ENCODE results near the gene TMEM200A.

TMEM200A gene

DNA sequence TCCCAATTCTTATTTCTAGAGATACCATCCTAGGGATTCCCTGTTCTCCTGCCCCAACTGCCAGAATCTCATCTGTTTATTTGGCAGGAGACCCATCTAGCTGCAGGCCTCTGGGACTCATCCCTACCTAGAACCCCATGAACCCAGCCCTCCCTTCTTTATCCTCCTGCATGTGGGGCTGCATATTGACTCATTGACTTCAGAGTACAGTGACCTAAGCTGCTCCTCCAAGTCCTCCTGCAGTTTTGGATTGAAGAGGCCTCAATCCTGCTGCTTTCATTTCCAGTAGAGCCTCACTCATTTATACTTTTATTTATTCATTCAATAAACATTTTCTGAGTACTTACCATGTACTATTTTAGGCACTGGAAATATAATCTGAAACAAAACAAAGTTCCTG lies 11.6 kb downstream of the TMEM200A start:
- in situ Hi-C loops (cut with HindIII; ENCODE audit: low sequenced_read_pairs): no loop called here

DNA sequence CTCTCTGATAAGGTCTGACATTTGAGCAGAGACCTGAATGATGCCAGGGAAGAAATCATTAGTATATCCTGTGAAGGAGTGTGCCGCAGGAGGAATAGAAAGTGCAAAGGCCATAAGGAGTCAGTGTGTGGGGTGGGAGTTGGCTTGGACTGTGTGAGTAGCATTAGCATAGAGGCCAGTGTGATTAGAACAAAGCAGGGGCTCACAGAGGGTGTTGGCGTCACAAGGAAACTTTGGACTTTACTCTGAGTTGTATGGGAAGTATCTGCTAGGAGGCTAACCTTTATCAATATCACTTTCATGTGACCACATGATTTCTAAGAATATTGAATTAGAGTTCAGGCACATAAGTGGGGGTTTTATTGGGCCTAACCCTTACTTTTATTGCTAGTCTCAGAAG lies 12.1 kb downstream of the TMEM200A start:
- in situ Hi-C loops (cut with HindIII; ENCODE audit: low sequenced_read_pairs): no loop called here

DNA sequence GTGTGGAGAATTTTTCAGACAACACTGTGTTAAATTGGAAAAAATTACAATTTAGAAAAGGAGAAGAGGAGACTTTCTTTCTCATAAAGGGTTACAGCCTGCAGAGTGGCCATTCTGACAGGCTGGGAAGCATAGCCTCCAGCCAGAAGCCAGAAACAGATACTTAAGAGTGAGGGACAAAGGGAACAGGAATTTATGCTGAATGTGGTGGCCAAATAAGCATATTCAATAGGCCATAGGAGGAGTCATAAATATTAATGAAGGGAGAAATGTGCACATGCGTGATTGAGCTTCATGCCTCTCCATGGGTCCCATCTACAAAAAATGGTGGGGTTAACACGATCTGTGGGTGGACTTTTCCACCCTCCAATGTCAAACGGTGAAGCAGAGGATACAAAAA lies 13.4 kb downstream of the TMEM200A start:
- in situ Hi-C loops (cut with HindIII; ENCODE audit: low sequenced_read_pairs): no loop called here

DNA sequence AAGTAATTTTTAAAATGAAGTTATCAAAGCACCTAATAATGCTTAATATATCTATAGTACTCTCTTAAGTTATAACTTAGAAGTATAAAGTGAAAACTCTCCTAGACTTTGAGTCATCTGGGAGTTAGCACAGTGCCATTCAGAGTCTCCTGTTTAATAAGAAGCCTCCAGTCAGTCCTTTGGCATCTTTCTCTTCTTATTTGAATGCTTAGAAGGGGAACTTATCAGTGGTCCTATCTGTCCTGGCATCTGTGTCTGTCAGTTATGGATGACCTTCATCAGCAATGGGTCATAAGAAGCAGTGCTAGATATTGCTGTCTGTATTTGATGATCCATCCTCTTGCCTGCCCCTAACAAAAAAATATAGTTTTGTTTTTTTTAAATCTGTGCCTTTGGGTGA lies 15.2 kb downstream of the TMEM200A start:
- in situ Hi-C loops (cut with HindIII; ENCODE audit: low sequenced_read_pairs): no loop called here

DNA sequence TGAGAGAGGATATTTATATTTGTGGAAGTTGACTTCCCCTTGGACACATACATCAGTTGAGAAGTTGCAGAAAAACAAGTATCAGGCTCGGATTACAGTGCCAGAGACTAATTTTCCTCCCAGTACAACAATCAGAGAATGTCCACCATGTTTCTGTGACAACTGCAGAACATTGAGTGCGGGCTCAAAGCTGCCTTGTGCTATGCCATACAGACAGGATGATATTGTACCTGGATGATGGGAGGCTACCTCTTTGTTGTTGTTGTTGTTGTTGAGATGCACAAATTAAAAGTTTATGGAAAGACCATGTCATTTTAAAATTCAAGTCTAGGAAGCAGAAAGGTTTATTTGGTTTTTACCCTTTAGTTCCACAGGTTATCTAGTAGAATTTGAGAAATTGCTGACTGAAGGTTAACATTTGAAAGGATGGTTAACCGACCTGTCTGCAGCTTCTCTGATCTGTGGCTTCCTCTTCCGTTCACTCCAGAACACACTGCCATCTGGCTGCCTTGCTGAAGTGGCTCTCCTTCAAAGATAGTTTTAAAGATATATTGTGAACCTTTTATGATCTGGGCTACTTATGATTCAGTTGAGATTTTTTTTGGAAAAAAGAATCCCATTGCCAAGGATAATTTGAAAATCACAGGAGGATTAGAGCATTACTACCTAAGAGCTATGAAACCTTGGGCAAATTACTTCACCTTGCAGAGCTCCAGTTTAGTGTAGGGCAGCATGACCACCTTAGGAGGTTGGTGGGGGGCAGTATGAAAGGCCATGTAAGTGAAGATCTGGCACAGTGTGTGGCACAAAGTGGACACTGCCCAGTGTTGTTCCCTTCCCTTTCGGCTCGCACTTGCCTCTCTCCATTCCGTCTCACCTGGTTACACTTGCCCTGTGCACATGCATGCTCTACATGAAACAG lies 15.9 kb downstream of the TMEM200A start:
- in situ Hi-C loops (cut with HindIII; ENCODE audit: low sequenced_read_pairs): no loop called here

DNA sequence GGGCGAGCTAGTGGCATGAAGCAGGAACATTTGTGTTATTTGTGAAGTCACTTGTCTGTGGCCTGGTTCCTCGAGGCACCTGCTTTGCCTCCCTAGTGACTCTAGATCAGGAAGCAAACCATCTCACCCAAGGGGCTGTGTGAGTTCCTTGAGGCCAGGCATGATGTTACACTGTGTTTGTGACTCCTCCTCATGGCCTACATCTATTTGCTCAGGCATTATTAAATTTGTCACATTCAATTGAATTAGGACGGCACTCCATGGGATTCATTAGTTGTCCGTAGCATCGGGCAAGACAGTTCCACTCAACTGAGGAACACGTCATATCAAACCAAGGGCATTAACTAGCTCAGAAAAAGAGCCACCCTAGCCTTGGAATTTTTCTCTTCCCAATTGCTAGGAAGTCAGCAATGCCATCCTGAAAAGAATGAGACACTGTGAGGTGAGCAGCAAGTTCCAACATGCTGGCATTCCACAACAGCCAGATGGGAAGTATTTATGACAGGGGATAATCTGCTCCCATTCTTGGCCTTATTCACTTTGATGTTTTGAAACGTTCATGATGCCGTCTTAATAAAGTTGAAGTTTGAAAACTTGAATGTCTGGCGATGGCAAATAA lies 17.2 kb downstream of the TMEM200A start:
- in situ Hi-C loops (cut with HindIII; ENCODE audit: low sequenced_read_pairs): no loop called here

DNA sequence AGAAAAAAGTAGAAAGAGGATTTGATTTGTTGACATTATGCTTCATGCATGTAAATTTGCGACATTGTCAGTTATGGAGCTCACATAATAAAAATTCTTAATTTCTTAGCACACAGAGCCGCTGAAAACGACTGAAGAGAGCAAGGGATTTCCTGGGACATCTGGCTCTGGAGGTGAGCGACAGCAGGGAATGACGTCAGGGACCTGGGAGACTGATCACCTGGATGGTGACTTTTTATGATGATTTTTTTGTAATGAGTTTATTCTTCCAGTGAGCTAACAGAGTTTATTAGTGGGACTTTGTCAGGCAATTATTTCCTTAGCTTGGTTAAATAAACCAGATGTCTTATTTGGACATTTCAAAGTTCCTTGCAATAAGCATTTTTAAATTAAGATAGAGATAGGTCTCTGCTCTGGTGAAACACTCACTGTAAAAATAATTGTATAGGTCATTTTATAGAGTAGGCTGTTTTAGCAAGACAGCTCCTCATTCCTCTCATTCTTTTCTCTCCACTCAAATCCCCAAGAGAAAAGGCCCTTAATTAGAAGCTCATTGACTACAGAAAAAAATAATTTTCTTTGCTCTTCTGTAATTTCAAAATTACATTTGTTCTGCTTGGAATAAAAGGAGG lies 19.4 kb downstream of the TMEM200A start:
- in situ Hi-C loops (cut with HindIII; ENCODE audit: low sequenced_read_pairs): no loop called here

DNA sequence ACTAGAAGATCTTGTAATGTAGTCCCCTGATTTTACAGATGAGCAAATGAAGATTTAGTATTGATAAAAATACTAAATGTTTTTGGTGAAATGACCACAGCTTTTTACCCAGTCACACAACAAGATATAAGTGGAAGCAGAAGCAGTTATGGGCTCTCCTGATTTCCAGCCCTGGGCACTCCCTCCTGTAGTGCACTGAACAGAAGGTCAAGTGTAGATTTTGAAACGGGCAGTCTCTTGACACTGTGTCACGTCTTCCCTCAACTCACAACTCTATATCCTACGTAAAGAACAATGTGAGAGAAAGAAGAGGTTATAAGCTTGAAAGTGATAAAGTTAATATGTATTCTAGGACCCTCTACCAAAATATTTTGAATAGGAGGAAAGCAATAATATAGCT lies 23.3 kb downstream of the TMEM200A start:
- in situ Hi-C loops (cut with HindIII; ENCODE audit: low sequenced_read_pairs): no loop called here

DNA sequence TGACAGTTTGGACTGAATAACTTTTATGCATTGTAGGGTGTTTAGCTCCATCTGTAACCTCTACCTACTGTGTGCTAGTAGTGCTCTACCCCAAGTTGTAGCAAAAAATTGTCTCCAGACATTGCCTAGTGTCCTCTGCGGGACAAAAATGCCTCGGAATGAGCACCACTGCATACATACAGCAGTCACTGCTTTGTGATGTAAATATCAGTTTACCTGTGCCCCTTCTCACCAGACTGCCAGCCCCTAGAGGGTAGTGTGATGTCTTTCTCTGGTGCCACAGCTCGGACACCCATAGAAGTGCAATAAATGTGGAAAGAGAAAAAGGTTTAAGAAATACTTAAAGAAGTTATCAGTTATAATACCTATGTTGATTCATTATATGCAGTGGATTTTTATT lies 25.1 kb downstream of the TMEM200A start:
- in situ Hi-C loops (cut with HindIII; ENCODE audit: low sequenced_read_pairs): no loop called here

DNA sequence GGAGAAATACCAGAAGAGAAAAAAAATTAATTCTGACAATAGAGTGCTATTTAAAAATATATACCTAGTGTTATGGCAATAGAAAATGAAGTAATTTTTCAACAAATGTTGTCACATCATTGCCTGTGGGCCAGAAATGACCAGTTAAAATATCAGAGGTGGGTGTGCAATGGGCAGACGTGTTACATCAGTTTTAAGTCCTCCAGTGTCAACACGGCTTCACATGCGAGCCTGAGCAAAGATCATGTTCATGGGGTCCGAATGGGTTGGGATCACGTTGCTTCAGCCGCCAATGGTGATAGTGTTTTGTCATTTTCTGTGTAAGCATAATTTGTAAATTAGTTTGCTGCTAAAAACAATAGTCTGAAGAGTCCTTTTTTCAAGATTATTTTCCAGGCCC lies 27.5 kb downstream of the TMEM200A start:
- in situ Hi-C loops (cut with HindIII; ENCODE audit: low sequenced_read_pairs): no loop called here

DNA sequence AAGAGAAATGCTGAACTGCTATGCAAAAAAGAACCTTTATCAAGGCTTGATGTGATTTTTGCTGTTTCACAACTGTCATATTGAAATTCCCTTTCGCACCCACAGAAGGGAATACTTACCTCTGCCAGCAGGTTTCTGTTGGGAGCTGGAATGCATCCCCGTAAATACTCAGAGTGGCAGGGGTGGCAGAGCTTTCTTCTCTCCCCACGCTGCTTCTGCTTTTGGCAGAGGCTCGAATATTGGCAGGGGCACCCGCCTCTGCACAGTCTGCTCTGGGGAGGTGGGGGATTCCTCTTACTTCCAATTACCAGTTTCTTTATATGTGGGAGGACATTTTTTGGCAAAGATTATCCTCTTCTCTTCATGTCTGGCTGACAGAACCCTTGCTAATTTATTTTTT lies 28.4 kb downstream of the TMEM200A start:
- in situ Hi-C loops (cut with HindIII; ENCODE audit: low sequenced_read_pairs): no loop called here

DNA sequence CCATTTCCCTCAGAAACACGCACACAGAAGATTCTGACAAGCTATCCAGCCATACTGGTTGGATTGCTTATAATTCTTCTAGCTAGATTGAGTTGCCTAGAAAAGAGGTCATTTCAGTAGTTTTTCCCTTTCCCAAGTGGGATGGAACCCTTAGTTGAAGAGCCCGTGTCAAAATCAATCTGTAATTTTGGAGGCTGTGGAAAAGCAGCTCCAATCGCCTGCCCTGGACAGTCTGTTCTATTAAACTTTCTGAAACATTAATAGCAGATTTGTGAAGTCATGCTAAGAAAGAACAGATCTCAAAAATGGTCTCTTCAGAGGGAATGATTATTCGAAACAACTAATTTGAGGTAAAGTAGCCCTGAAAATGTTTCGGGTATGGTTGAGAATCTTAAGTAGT lies 29.3 kb downstream of the TMEM200A start:
- in situ Hi-C loops (cut with HindIII; ENCODE audit: low sequenced_read_pairs): no loop called here

DNA sequence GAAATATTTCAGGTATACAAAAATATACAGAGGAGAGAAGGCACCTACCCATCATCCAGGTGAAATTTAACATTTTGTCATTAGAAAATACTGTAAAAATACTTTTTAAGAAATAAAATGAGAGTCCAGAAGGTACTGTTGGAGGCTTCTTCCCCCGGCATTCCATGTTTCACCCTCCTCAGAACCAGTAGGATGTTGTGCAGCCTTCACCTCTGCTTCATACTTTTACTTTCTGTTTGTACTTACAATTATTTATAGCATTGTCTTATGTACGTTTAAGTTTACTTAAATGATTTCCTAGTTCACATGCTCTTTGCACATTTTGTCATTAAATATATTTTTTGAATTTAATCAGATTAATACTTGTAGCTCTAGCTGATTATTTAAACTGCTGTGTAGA lies 30.9 kb downstream of the TMEM200A start:
- in situ Hi-C loops (cut with HindIII; ENCODE audit: low sequenced_read_pairs): no loop called here

DNA sequence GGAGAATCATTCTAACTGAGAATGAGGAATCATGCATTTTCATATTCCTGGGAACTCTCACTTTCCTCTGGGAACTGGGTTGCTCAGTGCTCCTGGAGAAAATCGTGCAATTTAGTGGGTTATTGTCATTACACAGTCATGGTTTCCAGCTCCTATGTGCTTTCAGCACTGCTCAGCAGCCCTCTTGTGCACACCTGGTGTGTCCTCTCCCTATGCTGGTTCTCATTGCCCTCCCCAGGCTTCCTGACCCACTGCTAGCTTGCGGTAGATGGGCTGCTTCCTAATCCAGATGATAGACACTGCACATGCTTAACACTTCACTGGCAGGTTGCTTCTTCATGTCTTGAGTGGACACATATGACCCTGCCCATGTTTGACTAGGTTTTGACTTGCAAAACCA lies 39.7 kb downstream of the TMEM200A start:
- in situ Hi-C loops (cut with HindIII; ENCODE audit: low sequenced_read_pairs): no loop called here

DNA sequence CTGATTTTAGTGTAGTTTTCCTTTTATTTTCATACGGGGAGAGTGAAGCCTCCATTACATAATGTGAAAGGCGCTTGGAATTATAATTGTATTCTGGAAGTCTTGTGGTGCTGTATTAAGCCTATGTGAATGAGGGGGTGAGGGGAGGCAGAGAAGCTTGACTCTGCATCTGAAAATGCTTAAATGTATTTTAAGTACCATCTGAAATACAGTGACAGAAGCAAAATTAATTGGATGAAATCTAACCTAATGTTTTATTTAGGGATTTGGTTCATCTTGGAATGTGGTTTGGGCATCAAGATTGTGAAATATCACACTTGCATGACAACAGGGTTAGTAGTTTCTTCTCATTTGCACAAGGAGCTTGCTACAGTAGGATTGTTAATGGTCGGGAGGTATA lies 41.2 kb downstream of the TMEM200A start:
- in situ Hi-C loops (cut with HindIII; ENCODE audit: low sequenced_read_pairs): no loop called here

DNA sequence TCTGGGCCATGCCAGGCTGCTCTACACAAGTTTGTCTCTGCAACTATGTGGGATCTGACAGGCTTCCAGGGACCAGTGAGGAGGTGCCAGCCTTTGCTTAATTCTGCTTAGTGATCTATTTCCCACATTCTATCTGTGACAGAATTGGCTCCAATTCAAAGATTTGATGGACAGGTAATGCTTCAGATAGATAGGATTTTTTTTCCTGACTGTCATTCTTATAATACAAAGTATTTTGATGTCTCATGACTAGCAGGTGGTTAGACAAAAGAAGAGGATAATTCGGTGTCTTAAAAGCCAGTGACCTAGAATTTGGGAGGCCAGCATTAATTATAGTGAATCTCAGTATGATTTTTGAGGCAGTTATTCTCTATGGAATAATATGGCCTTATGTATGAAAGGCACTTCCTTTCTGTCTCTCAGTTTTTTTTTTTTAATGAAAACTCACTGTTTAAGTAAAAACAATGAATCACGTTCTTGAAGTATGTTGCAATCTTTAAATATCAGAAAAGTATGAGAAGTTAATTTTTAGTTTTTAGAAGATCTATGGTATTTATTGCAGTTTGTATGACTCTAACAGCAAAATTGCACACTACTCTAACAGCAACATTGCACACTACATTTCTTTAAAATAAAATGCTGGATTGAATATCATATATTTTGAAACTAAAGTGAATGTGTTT lies 43.7 kb downstream of the TMEM200A start:
- in situ Hi-C loops (cut with HindIII; ENCODE audit: low sequenced_read_pairs): no loop called here

DNA sequence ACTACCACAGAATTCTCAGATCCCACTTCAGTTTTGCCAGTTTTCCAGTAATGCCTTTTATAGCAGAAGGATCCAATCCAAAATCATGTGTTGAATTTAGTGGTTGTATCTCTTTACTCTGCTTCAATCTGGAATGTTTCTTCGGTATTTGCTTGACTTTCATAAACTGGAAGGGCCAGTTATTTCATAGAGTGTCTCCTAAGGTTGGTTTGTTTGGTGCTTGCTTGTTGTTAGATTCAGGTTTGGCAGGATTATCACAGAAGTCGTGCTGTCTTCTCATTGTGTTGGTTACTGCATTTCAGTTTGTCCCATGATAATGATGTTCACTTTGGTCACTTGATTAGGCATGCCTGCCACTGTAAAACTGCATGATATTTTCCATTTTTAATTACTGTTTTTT lies 45.7 kb downstream of the TMEM200A start:
- in situ Hi-C loops (cut with HindIII; ENCODE audit: low sequenced_read_pairs): no loop called here

DNA sequence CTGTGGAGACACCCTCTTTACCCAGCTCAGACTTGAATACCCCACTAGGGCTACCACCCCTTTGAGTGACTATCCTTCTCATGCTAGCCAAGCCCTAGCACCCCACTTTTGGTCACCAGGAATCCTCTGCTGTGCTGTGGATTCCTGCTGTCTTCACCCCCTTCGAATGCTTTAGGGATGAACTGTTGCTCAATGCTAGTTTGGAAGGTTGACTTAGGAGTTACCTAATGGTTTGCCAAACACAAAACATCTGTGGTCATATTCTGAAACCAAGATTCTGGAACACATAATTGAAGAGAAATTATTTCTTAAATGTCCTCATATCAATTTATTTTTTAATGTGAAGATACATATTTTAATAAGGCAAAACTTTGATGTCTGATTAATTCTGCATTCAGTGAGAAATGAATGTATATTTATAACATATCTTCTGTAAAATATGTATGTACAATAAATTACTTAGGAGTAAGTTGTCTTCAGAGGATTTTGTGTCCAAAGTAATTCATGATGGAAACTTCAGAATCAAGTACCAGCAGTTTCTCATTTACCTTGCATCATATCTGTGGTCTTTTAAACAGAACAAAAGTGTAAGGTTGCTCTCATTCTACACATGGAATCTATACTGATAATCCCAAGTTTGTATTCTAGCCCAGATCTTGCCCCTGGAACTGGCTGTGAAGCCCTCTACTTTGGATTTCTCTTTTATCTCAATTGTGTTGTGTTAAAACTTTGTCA lies 46.9 kb downstream of the TMEM200A start:
- in situ Hi-C loops (cut with HindIII; ENCODE audit: low sequenced_read_pairs): no loop called here

DNA sequence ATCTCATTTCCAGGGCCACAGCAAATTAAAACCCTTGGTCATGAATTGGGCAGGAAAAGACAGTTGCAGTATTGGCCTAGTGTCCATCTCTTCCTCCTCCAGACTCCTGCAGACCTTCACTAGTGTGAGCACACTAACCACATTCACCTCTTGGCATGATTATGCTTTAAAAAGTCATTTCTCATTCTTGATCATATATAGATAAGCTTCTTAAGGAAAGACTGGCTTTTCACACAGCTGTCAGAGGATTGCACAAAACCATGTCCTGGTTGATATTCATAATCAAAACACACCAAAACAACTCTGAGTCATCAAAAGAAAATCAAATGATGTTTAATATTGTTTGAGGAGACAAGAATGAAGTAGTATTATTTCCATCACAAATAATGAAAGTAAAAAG lies 52.1 kb downstream of the TMEM200A start:
- in situ Hi-C loops (cut with HindIII; ENCODE audit: low sequenced_read_pairs): no loop called here

DNA sequence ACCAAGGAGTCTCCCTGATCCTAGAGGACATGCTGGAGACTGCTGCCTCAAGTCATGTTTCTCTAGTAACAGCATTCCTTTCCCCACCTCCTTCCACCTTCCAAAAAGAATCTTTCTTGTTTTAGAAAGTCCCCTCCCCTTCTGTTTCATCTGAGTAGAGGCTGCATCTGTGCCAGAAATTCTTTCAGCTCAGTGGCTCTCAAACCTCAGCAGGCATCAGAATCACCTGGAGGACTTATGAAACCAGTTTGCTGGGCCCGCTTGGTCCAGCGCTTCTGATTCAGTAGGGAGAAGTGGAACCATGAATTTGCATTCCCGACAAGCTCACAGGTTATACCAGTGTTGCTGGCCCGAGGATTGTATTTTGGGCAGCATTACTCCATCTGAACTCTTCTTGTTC lies 55.1 kb downstream of the TMEM200A start:
- in situ Hi-C loops (cut with HindIII; ENCODE audit: low sequenced_read_pairs): no loop called here

DNA sequence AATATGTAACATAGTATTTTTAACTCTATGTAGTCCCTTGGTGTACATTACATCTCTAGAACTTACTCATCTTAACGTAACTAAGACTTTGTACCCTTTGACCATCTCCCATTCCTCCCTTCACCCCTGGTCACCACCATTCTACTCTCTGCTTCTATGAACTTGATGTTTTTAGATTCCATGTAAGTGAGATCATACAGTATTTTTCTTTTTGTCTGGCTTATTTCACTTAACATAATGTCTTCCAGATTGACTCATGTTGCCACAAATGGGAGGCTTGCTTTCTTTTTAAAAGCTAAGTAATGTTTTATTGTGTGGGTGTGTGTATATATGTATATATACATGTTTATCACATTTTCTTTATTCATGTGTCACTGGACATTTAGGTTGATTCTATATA lies 55.8 kb downstream of the TMEM200A start:
- in situ Hi-C loops (cut with HindIII; ENCODE audit: low sequenced_read_pairs): no loop called here

All from endothelial cell of hepatic sinusoid (primary cell).